ENCODE results near the gene ARL17B.
A peak's percentile ranks its signal among the peaks of the same experiment; 100 is the strongest.
"Not testable (repeated sequence)": the region's sequence is repeated elsewhere in the genome, so short reads cannot be mapped to it uniquely, and the experiment has no call there.

The ARL17B gene

DNA sequence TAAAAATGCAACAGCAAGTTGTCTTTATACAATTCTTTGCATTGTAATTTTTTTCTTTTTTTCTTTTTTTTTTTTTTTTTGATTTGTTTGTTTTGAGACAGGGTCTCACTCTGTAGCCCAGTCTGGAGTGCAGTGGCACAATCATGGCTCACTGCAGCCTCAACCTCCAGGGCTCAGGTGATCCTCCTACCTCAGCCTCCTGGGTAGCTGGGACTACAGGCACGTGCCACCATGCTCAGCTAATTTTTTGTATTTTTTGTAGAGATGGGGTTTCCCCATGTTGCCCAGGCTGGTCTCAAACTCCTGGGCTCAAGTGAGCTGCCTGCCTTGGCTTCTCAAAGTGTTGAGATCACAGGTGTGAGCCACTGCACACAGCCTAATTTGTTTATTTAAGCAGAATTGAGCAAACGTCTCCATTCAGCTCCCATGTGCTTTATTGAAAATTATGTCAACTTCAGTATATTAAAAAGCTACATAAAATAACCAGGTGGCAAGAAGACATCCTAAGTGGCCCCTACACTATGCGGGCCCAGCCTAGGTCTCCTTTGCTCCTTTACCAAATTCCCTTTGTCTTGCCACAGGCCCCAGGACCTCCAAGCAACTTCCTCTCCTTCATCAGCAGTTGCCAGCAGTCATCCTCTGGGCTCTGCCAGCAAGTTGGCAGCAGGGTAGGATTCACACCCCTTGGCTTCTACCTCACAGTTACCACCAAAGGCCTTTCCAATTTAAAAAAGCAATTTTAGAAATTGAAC is 84.7 kb downstream of the ARL17B start:
- POLR2A ChIA-PET; H3K9me3 ChIP-seq (ENCODE audit: control insufficient read depth, insufficient read depth, low read depth, low read length); H3K36me3 ChIP-seq (ENCODE audit: control insufficient read depth in 2 of 2, insufficient read depth in 1 of 2, low read length in 2 of 2); H3K27ac ChIP-seq (ENCODE audit: extremely low read depth, low read depth, low read length); H3K4me1 ChIP-seq (ENCODE audit: control insufficient read depth, insufficient read depth, low read length); H3K4me3 ChIP-seq (ENCODE audit: low read depth, low read length): not testable (repeated sequence)
- CTCF ChIA-PET, result interaction anchor here (0.6 to 2.4 kb wide), 3 partner anchors 10 to 68 kb away, joined by 5 to 14 read pairs (median 6); no protein-coding TSS in a partner anchor
- TF ChIP-seq, protein P1, sequence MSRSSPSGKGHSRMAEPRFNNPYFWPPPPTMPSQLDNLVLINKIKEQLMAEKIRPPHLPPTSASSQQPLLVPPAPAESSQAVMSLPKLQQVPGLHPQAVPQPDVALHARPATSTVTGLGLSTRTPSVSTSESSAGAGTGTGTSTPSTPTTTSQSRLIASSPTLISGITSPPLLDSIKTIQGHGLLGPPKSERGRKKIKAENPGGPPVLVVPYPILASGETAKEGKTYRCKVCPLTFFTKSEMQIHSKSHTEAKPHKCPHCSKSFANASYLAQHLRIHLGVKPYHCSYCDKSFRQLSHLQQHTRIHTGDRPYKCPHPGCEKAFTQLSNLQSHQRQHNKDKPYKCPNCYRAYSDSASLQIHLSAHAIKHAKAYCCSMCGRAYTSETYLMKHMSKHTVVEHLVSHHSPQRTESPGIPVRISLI (tag by site-specific recombination; IDR thresholded peaks at IDR 0.05), result peak; percentile 69; the same call in 1 of the 2 replicates
- TF ChIP-seq ZNF335 (tag by site-specific recombination; conservative IDR thresholded peaks at IDR 0.05), result peak; percentile 51; the same call in 1 of the 2 replicates

DNA sequence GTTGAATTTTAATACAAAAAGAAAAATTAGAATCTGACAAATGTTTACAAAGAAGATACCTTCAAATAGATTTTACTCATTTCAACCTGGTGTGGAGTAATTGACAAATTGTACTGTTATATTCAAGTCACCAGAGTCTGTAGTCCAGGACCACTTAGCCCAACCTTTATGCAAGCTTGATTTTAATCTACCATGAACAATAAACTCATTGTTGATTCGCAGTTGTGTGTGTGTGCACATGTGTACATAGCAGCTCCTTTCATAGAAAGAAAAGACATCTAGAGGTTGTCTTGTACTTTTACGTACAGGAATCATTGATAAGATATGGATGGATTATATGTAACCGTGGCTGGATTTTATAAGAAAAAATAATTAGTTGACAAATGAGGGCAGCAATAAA is 87.3 kb downstream of the ARL17B start:
- H3K27ac ChIP-seq (ENCODE audit: extremely low read depth, low read depth, low read length), result no peak overlapping the region
- no peak overlapping the region for H3K4me3 ChIP-seq (ENCODE audit: low read depth, low read length)
- no peaks in the 10 kb centered on the region for H3K9me3 ChIP-seq (ENCODE audit: control insufficient read depth, insufficient read depth, low read depth, low read length)
- TF ChIP-seq GLI2 (tag by site-specific recombination; IDR thresholded peaks at IDR 0.05; ENCODE audit: borderline replicate concordance, low read depth), result no peak
- TF ChIP-seq ZNF18 (tag by site-specific recombination; IDR thresholded peaks at IDR 0.05), result no peak
- no peak for TF ChIP-seq ZNF354C (tag by site-specific recombination; IDR thresholded peaks at IDR 0.05; ENCODE audit: borderline replicate concordance, low read depth)
- no peak for TF ChIP-seq ZNF585B (tag by site-specific recombination; IDR thresholded peaks at IDR 0.05)
- no peak for TF ChIP-seq MEIS1 (CRISPR knock-in tag; IDR thresholded peaks at IDR 0.05; ENCODE audit: borderline replicate concordance)
- TF ChIP-seq SALL2 (tag by site-specific recombination; IDR thresholded peaks at IDR 0.05; ENCODE audit: borderline replicate concordance), result no peak
- no peak for TF ChIP-seq FEZF1 (tag by site-specific recombination; IDR thresholded peaks at IDR 0.05)
- TF ChIP-seq ZNF121 (tag by site-specific recombination; IDR thresholded peaks at IDR 0.05), result no peak
- TF ChIP-seq KLF16 (tag by site-specific recombination; IDR thresholded peaks at IDR 0.05), result no peak
- TF ChIP-seq, protein P2, sequence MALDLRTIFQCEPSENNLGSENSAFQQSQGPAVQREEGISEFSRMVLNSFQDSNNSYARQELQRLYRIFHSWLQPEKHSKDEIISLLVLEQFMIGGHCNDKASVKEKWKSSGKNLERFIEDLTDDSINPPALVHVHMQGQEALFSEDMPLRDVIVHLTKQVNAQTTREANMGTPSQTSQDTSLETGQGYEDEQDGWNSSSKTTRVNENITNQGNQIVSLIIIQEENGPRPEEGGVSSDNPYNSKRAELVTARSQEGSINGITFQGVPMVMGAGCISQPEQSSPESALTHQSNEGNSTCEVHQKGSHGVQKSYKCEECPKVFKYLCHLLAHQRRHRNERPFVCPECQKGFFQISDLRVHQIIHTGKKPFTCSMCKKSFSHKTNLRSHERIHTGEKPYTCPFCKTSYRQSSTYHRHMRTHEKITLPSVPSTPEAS (tag by site-specific recombination; IDR thresholded peaks at IDR 0.05), result no peak
- TF ChIP-seq ZNF670 (tag by site-specific recombination; IDR thresholded peaks at IDR 0.05; ENCODE audit: low read depth), result no peak
- no peak for TF ChIP-seq ZIC2 (tag by site-specific recombination; IDR thresholded peaks at IDR 0.05)
- TF ChIP-seq IKZF3 (tag by site-specific recombination; IDR thresholded peaks at IDR 0.05), result no peak
- TF ChIP-seq, protein P3, sequence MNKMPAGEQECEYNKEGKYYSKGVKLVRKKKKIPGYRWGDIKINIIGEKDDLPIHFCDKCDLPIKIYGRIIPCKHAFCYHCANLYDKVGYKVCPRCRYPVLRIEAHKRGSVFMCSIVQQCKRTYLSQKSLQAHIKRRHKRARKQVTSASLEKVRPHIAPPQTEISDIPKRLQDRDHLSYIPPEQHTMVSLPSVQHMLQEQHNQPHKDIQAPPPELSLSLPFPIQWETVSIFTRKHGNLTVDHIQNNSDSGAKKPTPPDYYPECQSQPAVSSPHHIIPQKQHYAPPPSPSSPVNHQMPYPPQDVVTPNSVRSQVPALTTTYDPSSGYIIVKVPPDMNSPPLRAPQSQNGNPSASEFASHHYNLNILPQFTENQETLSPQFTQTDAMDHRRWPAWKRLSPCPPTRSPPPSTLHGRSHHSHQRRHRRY (tag by site-specific recombination; IDR thresholded peaks at IDR 0.05), result no peak
- no peaks in the 10 kb centered on the region for H3K36me3 ChIP-seq (ENCODE audit: control insufficient read depth in 2 of 2, insufficient read depth in 1 of 2, low read length in 2 of 2)
- ChIA-PET CTCF (interaction anchor here (1.2 to 2.1 kb wide), 2 partner anchors 12 to 14 kb away, joined by 3 to 17 read pairs; no protein-coding TSS in a partner anchor), POLR2A (interaction anchor here (0.6 kb wide), 1 partner anchor 108 kb away, joined by 3 read pairs; no protein-coding TSS in a partner anchor)
- peaks cover 7% of the 10 kb centered on the region; the same call in 1 of the 2 replicates for H3K4me1 ChIP-seq (ENCODE audit: control insufficient read depth, insufficient read depth, low read length)

Measured in HEK293 (cell line).